Measurements from ENCODE around the gene RNFT2.

DNA sequence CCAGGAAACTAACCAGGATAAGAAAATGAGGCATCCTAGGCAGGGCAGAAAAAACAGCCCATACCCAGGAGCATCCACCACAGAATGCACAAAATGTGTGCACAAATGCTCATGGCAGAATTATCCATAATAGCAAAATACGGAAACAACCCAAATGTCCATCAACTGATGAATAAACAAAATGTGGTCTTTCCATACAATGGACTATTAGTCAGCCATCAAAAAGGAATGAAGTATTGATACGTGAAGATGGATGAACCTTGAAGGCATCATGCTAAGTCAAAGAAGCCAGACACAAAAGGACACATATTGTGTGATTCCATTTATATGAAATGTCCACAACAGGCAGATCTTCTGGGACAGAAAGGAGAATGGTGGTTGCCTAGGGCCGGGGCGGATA lies 124.1 kb downstream of the RNFT2 start:
- TF ChIP-seq ZFX (IDR thresholded peaks at IDR 0.05) = no peak
- TF ChIP-seq, protein P1, sequence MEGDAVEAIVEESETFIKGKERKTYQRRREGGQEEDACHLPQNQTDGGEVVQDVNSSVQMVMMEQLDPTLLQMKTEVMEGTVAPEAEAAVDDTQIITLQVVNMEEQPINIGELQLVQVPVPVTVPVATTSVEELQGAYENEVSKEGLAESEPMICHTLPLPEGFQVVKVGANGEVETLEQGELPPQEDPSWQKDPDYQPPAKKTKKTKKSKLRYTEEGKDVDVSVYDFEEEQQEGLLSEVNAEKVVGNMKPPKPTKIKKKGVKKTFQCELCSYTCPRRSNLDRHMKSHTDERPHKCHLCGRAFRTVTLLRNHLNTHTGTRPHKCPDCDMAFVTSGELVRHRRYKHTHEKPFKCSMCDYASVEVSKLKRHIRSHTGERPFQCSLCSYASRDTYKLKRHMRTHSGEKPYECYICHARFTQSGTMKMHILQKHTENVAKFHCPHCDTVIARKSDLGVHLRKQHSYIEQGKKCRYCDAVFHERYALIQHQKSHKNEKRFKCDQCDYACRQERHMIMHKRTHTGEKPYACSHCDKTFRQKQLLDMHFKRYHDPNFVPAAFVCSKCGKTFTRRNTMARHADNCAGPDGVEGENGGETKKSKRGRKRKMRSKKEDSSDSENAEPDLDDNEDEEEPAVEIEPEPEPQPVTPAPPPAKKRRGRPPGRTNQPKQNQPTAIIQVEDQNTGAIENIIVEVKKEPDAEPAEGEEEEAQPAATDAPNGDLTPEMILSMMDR (conservative IDR thresholded peaks at IDR 0.05) = no peak
